ENCODE results near the gene HTRA1.

The HTRA1 gene

GRCh38 chr10:122475100-122475499 is 13.7 kb downstream of the HTRA1 start:
- DNase-seq: no peak

DNA sequence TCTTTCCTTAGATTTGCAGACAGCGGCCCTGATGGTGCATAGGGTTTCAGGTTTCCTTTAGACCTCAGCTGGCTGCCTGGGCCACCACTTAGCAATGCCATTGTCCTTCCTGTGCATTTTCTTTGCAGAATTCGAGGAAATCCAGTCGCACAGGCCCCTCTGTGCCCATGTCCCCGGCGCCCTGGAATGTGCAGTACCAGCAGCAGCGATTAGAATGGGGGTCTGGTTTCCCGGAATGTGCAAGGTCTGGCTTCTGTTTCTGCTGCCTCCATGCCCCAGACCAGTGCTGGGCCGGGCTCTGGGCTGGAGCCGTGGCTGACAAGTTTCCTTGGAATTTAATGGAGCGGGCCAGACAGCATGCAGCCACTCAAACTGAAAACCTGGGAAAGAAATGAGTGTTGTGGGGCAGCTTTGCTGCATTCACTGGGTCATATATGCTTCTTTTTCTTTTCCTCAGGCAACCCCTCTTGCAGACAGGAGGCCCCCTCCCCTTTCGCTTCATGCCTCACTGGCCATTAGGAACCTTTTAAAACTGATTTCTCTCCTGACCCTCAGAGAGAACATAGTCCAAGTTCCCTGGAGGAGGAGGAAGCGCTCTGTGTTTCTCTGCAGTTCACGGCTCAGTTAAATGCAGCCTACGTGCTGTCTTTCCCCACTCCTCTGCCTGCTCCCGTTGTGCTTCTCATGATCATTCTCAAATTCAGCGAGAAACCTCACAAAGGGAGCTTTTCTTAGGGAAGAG is 14.4 kb downstream of the HTRA1 start:
- DNase-seq: no peak

GRCh38 chr10:122476333-122476695 is 15.0 kb downstream of the HTRA1 start:
- DNase-seq: peak; percentile 46

DNA sequence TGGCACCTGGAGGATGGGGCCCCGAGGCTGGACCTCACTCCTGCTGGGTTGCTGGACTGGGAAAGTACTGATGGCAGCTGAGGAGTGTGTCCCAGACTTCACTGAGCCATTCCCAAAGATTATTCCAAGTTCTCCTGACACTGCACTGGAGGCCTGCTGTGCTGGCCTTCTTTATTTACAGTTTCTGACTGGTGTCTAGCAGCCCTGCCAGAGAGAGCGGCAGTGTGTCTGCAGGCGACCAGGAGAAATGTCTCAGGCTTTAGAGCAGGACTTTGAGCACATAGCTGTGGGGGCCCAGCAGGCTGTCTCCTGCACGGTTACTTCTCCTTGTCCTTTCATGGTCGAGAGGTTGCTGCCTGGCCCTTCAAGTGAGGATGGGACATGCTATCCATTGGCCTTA is 16.1 kb downstream of the HTRA1 start:
- no peak for DNase-seq

DNA sequence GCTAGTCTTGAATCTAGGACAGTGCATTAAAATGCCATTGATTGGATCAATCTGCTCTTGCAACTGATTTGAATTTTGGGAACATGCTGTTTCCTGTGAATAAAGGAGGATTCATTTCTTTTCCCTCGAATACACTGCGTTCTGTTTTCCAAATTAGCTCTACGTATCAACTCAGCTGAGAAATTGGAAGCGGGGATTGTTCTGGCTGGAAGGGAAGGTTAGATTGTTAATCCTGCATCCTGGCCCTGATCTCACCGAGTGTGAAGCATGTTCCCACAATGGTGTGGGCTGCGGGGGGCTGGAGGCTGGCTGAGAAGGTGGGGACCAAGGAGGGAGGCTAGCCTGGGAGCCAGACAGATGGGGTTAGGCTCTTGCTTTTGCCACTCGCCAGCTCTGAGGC is 17.6 kb downstream of the HTRA1 start:
- no peak for DNase-seq

GRCh38 chr10:122480146-122480833 is 18.9 kb downstream of the HTRA1 start:
- DNase-seq: no peak

DNA sequence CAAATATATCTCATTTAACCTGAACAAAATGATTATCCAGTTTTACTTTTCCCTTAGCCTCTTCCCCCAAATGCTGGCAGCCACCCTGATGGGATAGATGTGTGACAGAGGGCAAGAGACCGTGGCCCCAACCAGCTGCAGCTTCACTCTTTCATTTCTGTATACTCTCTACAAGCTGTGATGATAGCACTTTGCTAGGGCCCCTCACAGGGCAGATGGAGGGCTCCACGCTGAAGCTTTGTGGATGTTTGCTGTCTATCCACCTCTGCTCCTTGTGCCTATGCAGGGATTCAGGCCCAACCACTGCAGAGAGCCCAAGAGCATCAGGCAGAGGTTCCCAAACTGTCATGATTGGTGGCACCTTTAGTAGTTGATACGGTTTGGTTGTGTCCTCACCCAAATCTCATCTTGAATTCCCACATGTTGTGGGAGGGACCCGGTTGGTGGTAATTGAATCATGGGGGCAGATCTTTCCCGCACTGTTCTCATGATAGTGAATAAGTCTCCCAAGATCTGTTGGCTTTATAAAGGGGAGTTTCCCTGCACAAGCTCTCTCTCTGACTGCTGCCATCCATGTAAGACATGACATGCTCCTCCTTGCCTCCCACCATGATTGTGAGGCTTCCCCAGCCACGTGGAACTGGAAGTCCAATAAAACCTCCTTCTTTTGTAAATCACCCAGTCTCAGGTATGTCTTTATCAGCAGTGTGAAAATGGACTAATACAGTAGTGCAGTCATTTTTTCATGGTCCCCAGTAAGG is 20.1 kb downstream of the HTRA1 start:
- DNase-seq: no peak

DNA sequence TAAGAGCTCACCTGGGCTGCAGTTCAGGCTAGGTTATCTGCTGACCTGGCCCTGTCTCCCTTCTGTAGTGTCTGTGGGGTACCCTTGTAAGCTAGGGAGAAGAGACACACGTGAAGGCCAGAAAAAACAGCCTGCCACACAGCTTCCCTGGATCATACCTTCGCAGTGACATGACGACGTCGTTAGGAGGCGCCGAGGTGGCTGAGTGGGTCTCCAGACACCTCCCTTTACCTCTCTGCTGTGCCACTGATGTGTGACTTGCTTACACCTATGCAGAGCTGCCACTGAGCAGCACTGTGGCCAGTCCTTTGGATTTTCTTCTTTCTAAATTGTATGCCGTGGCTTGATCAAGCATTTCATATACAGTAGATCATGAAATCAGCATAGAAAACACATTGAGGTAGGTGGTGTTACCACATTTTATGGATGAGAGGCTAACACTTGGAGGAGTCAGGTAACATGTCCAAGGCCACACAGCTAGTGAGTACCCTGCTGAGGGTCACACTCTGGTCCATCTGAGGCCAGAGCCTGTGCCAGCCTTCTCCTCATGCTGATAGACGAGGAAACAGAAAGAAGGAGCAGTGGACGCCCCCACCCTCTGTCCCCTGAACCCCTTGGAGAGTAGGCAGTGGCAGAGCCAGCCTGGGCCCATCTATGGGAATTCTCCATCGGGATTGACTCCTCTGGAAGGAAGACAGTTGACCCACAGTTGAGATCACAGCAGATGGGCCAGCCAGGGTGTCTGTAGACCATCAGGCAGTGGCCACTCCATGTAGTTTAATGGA is 23.1 kb downstream of the HTRA1 start:
- DNase-seq: no peak

- DNase-seq: no peak
These were observed 24.3 kb downstream of the HTRA1 start for GRCh38 chr10:122485670-122486069.

DNA sequence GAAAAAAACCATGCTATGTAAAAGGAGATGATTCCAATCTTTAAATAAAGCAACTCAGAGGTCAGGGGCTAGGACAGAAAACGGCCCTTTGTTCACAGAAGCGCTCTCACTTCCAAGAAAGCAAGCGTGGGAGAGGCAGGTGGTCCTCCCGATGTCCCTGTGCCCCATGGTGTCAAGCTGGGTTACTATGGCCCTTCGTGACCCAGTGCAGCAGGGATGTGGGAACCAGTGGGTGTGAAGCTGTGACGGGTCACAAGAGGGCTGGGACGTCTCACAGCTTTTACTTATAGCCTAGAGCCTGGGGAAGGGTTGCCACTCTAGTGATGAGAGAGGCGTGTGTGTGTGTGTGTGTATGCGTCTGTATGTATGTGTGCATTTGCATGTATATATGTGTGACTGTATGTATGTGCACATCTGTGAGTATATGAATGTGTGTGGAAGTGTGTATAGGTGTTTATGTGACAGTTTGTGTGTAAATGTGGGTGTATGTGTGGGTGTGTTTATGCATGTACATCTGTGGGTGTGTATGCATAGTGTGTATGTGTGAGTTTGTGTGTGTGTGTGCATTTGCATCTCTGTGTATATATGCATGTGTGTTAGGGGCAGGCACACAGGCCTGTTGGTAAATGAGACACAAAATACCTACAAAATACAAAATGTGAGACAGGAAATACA is 25.2 kb downstream of the HTRA1 start:
- no peak for DNase-seq

- DNase-seq: peak; percentile 76
These were observed 25.9 kb downstream of the HTRA1 start for GRCh38 chr10:122487174-122487765.

- DNase-seq: no peak
These were observed 28.9 kb downstream of the HTRA1 start for GRCh38 chr10:122490268-122490667.

DNA sequence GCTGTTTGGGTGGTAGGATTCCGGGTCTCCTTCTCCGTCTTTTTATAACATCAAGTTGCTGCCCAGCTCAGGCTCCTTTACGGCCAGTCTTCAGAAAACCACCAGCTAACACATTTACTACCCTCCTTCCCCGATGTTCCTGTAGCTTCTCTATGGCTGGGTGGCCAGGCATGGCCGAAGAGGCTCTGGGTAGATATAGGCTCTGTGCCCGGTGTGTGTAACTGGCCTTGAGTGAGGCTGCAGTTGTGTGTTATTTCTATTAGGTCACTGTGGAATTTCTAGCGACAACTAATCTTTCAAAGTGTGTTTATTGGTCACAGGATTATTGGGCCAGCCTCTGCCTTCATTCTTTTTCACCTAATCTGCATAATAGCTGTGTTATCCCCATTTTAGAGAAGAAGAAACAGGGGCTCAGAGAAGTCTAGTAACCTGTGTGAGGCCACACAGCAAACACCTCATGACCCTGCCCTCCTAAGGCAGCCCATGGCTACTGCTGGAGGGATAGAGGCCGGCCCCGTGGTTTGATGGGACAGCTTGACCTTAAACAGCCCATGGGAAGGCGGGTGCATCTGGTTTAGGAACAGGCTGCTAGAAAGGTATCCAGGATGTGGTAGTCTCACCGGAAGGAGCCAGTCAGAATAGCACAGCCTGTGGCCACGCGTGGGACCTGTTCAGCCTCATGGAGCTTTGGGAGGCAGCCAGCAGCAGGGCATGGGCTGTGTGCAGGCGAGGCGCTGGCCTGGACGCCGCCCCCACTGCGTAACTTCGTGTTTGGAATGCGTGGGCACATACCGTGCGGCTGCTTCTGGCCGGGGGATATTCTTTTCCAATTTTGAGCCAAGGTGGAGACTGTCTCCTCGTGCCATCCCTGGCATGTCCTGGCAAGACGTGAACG is 29.7 kb downstream of the HTRA1 start:
- DNase-seq: no peak

DNA sequence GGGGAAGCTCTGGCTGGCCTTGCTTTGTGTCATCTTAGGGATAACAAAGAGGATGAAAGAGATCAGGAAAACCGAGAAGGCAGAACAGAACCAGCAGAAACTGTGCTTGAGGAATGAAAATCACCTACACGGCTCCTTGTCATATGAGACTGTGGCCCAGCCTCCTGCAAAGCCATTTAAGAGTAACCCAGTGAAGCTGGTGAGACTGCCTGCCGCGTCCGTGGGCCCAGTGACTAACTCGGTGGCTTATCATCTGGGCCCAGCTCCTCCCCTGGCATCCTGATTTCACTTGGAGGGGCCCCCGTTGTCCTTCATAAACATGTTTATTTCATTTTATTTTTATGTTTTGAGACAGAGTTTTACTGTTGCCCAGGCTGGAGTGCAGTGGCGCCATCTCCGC is 30.7 kb downstream of the HTRA1 start:
- no peak for DNase-seq

- DNase-seq: no peak
These were observed 31.7 kb downstream of the HTRA1 start for GRCh38 chr10:122492999-122493481.

GRCh38 chr10:122493761-122494160 is 32.4 kb downstream of the HTRA1 start:
- no peak for DNase-seq

- DNase-seq: no peak
These were observed 32.9 kb downstream of the HTRA1 start for GRCh38 chr10:122494173-122494820.

DNA sequence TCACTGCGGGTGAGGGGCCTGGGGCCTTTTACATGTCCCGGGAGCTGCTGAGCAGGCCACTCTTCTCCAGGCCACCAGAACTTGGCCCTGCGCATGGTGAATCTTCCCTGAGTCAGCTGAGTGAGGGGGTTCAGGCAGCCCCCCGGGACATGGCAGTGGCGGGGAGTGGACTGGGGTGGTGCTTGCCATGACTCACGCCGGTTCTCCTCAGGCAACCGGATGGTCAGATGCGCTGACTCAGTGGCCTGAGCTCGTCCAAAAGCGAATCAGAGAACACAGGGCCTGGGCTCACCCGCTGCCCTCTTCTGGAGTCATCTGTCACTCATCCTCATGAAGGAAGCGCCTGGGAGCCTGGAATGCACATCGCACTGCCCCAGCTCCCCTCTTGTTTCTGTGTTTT is 33.5 kb downstream of the HTRA1 start:
- DNase-seq: no peak

- DNase-seq: no peak
These were observed 34.3 kb downstream of the HTRA1 start for GRCh38 chr10:122495406-122496340.
